HG03064 (cell line): Measurements from ENCODE around the gene GMFB.

Source experiments
- ATAC-seq: cut with Tn5 transposase; IDR thresholded peaks from one replicate; pipeline ENCODE4 v1.9.1; 2021; ENCODE audit warnings: low read depth; ENCODE audit not compliant: unreplicated experiment

GMFB gene

GRCh38 chr14:54488646-54489317 lies at the start of gene GMFB:
Gene GMFB (minus strand): TSS chr14:54488980. CDS start chr14:54488927, 53 bp downstream.
- ATAC-seq: peak; percentile 94

- ATAC-seq: no peak
Observed at GRCh38 chr14:54538055-54538454, 49.3 kb upstream of the GMFB start.

- no peak for ATAC-seq
Observed at GRCh38 chr14:54537651-54538050, 48.9 kb upstream of the GMFB start.

DNA sequence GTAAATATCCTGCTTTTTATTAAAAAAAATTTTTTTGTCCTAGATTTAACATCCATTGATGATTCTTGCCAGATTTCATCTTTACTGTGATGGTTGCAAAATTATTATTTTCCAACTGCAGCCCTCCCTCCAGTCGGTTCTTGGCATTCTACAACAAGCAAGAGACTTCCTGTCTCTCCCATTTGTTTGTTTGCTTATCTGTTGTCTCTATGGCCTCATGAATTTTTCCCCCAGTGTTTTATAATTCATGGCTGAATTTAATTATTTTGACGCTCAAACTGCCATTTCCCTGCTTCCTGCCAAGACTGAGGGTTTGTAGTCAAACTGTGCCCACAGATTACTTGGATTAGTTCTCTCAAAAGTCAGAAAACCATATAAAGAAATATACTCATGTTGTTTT lies 46.9 kb upstream of the GMFB start:
- no peak for ATAC-seq

DNA sequence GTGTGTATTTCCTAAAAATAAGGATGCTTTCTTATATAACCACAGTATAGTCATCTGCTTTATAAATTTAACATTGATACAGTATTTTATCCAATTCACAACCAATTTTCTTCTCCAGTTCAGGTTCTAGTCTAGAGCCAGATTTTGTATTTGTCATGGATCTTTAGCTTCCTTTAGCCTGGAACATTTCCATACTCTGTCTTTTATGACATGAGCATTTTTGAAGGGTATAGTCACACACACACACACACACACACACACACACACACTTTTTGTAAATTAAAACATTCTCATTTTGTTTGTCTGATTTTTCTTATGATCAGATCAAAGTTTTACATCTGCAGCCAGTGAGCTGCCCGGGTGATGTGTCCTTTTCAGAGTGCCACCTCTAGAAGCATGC lies 46.3 kb upstream of the GMFB start:
- ATAC-seq: no peak

- no peak for ATAC-seq
Observed at GRCh38 chr14:54533100-54533499, 44.3 kb upstream of the GMFB start.

DNA sequence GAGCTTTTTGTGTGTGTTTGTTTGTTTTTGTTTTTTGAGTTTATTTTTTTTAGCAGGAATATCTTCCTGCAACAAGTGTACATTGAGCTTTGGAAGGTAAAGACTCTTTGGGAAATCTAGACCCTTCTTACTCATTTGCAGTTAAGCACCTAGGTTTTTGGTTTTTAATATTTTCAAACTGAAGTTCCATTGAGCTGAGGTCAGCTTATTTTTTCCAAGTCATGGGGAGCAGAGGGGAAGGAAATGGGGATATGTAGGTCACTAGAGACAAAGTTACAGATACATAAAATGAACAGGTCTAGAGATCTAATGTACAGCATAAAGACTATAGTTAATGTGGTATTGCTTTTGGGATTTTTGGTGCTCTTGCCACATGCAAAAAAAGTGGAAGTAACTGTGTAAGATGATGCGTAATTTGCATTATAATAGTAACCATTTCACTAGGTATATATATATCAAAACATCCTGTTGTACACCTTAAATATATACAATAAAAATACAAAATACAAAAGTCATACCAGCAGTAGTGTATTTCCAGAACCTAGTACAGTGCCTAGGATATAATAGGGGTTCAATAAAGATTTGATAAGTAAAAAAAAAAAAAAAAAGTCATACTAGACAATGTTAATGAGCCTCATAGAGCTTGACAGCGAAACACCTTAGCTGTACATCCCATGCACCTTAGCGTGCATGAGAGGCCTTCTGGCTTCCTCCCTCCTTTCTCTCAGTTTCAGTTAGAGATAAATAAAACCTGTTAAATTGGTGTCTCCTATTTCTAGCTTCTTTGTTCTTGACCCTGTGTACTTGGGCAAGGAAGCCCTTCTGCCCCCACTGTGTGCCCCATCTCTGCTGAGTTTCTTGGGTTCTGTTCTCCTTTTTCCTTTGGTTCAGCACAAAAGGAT lies 43.6 kb upstream of the GMFB start:
- no peak for ATAC-seq

GRCh38 chr14:54529811-54530210 lies 41.0 kb upstream of the GMFB start:
- ATAC-seq: no peak

DNA sequence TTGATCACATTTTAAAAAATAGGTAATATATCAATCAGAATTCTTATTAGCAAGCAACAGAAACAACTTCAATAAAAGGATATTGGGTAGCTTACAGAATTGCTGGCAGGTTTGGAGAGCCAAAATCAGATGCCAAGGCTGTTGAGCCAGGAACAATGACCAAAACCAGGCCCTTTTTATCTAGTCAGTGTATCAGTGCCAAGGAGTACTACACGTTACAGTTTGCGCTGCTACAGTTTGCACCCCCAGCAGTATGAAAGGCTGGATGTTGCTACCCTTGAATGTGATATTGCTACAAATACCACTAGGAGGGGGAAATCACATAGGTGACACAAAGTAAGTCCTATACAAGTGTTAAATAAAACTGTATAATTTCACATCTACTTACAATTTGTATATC lies 40.2 kb upstream of the GMFB start:
- ATAC-seq: no peak

DNA sequence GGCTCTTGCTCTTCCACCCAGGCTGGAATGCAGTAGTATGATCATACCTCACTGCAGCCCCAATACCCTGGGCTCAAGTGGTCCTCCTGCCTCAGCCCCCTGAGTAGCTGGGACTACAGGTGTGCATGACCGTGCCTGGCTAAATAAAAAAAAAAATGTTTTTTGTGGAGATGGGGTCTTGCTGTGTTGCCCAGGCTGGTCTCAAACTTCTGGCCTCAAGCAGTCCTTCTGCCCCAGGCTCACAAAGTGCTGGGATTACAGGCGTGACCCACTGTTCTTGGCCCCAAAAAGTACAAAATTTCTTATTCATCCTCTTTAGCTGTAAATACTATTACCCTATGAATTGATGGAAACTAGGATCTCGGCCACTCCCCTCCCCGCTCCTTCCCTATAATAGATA lies 35.6 kb upstream of the GMFB start:
- no peak for ATAC-seq

DNA sequence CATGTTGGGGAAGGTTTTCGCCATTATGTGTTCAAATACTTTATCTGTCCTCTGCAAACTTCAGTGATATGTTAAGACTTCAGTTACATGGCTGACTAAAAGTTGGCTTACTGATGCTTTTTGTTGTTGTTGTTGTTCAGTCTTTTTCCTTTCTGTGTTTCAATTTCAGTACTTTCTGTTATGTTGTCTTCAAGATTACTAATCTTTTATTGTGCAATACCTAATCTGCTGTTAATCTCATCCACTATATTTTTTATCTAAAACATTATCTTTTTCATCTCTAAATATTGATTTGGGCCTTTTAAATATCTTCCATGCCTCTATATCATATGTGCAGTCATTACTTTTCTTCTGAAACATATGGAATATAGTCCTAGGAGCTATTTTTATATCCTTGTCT lies 27.9 kb upstream of the GMFB start:
- no peak for ATAC-seq

GRCh38 chr14:54515670-54516069 lies 26.9 kb upstream of the GMFB start:
- no peak for ATAC-seq

DNA sequence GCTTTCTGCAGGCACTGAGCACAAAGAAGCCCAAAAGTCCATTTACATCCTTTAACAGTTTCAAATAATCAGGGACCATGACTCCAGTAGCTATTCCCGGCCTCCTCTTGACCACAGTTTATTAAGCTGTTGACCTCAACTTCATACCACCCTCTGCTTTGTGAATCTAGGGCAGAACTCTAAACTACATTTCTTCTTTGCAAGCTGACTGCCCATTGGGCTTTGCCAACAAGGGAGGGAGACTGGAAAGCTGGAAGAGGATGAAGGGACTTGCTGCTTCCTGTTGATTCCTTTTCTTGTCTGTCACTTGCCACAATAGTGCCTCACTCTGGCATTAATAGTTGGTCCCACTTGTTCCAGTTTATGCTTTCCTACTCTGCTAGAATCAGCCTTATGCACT lies 23.6 kb upstream of the GMFB start:
- ATAC-seq: no peak

- ATAC-seq: peak; percentile 95
Observed at GRCh38 chr14:54509546-54510501, 21.0 kb upstream of the GMFB start, which contains the start of gene CGRRF1. Gene CGRRF1 (plus strand): TSS chr14:54509906. CDS start chr14:54509960, 54 bp downstream.

DNA sequence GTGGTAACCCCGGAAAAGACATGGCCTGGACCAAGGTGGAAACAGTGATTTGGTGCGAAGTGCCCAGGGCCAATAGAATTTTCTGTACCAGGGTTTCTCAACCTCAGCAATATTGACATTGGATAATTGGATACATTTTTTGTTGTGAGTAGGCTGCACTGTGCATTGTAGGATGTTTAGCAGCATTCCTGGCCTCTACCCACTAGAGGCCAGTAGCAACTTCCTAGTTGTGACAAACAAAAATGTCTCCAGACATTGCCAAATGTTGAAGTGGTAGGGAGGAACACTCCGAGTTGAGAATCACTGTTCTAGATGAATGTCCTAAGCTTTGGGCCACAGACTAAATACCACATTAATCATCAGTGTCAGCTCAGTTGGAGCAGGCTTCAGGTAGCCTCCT lies 14.7 kb upstream of the GMFB start:
- no peak for ATAC-seq

GRCh38 chr14:54502602-54503001 lies 13.8 kb upstream of the GMFB start:
- no peak for ATAC-seq

DNA sequence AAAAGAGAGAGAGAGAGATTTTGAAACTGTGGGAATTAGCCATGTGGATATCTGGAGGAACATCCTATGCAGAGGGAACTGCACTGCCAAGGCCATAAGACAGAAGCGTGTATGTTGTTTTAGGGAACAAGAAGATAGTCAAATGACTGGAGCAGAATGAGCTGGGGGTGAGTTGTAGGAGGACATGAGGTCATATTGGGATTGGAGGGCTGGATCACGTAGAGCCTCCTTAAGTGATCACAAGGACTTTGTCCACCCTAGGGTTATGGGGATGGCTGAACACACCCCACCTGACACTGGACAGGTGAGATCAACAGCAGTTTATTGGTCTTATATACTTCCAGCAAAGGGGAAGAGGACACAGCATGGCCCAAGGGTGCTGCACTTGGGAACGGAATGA lies 12.7 kb upstream of the GMFB start:
- no peak for ATAC-seq

DNA sequence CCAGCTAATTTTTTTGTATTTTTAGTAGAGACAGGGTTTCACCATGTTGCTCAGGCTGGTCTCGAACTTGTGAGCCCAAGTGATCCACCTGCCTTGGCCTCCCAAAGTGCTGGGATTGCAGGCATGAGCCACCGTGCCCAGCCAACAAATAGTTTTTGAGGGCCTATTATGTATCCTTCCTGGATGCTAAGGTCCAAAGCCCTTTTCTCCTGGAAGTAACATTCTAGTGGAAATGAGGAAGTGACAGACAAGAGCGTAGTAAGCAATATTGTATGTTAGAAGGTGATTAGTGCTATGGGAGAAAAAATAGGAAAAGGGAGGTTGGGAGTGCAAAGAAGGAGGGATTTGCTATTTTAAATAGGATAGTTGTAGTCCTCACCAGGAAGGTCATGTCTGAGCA lies 12.0 kb upstream of the GMFB start:
- no peak for ATAC-seq

DNA sequence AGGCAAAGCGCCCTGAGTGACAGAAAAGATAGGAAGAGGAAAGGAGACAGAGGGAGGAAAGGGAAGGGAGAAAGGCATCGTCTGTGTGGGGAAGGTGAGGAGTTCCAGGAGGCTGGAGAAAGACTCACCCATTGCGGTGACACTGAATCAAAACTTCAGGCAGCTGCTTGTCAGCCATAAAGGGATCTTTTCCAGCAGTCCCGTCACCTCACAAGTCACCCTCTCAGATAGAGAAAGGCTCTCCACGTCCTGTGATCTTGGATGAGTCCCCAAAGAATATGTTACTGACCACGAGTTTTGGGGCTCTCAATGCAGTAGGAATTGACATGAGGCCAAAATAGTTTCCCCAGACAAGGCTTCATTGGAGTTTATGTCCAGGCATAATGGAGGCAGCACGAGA lies 9.8 kb upstream of the GMFB start:
- no peak for ATAC-seq

DNA sequence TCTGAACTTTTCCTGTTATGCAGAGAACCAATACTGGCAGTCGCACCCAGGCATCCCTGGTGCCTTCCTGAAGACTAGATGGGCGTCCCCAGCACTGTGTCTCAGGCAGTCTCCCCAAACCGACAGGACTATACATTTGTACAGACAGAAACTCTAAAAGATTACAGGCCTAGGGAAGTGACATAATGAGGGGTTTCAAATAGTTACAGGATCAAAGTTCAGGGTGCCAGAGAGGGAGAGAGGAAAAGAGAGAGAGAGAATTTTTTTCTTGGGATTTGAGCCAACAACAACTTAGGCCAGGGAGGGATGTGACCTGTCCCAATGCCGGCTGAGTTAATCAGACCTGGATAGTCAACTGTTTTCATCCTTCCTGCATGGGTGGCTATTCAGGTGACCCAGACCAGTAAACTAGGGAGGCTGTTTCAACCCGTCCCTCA lies 9.3 kb upstream of the GMFB start:
- no peak for ATAC-seq

- ATAC-seq: no peak
Observed at GRCh38 chr14:54497224-54497623, 8.4 kb upstream of the GMFB start.
